ENCODE measurements around the gene LRPAP1.
"Not testable (repeated sequence)": the region's sequence is repeated elsewhere in the genome, so short reads cannot be mapped to it uniquely, and the experiment has no call there.

LRPAP1 gene

GRCh38 chr4:3544259-3545025 lies 12.2 kb upstream of the LRPAP1 start:
- DNase-seq; in situ Hi-C loops (cut with HindIII; ENCODE audit: low pct_ligation_motif_present, low pct_unique_long_range_greater_than_20kb, low sequenced_read_pairs): not testable (repeated sequence)

- in situ Hi-C loops (cut with HindIII; ENCODE audit: low pct_ligation_motif_present, low pct_unique_long_range_greater_than_20kb, low sequenced_read_pairs); DNase-seq: not testable (repeated sequence)
Observed at GRCh38 chr4:3543415-3543814, 11.2 kb upstream of the LRPAP1 start.

- DNase-seq; in situ Hi-C loops (cut with HindIII; ENCODE audit: low pct_ligation_motif_present, low pct_unique_long_range_greater_than_20kb, low sequenced_read_pairs): not testable (repeated sequence)
Observed at GRCh38 chr4:3538906-3539305, 6.7 kb upstream of the LRPAP1 start.

GRCh38 chr4:3535812-3536211 lies 3.6 kb upstream of the LRPAP1 start:
- DNase-seq; in situ Hi-C loops (cut with HindIII; ENCODE audit: low pct_ligation_motif_present, low pct_unique_long_range_greater_than_20kb, low sequenced_read_pairs): not testable (repeated sequence)

GRCh38 chr4:3533423-3533820 lies 1.2 kb upstream of the LRPAP1 start:
- in situ Hi-C loops (cut with HindIII; ENCODE audit: low pct_ligation_motif_present, low pct_unique_long_range_greater_than_20kb, low sequenced_read_pairs) = no loop called here
- no peak for DNase-seq

GRCh38 chr4:3532751-3533422 lies 665 bp upstream of the LRPAP1 start:
- in situ Hi-C loops (cut with HindIII; ENCODE audit: low pct_ligation_motif_present, low pct_unique_long_range_greater_than_20kb, low sequenced_read_pairs) = no loop called here
- no peak for DNase-seq

GRCh38 chr4:3531318-3531878 lies 824 bp downstream of the LRPAP1 start:
- DNase-seq = no peak
- in situ Hi-C loops (cut with HindIII; ENCODE audit: low pct_ligation_motif_present, low pct_unique_long_range_greater_than_20kb, low sequenced_read_pairs) = no loop called here

GRCh38 chr4:3530663-3531254 lies 1.5 kb downstream of the LRPAP1 start:
- DNase-seq = no peak
- in situ Hi-C loops (cut with HindIII; ENCODE audit: low pct_ligation_motif_present, low pct_unique_long_range_greater_than_20kb, low sequenced_read_pairs) = no loop called here

GRCh38 chr4:3530051-3530450 lies 2.2 kb downstream of the LRPAP1 start:
- in situ Hi-C loops (cut with HindIII; ENCODE audit: low pct_ligation_motif_present, low pct_unique_long_range_greater_than_20kb, low sequenced_read_pairs) = no loop called here
- DNase-seq = no peak

- no peak for DNase-seq
- in situ Hi-C loops (cut with HindIII; ENCODE audit: low pct_ligation_motif_present, low pct_unique_long_range_greater_than_20kb, low sequenced_read_pairs) = no loop called here
Observed at GRCh38 chr4:3529363-3529762, 2.9 kb downstream of the LRPAP1 start.

- DNase-seq = no peak
- in situ Hi-C loops (cut with HindIII; ENCODE audit: low pct_ligation_motif_present, low pct_unique_long_range_greater_than_20kb, low sequenced_read_pairs) = no loop called here
Observed at GRCh38 chr4:3527914-3528876, 4.0 kb downstream of the LRPAP1 start.

GRCh38 chr4:3527101-3527913 lies 4.9 kb downstream of the LRPAP1 start:
- DNase-seq = no peak
- in situ Hi-C loops (cut with HindIII; ENCODE audit: low pct_ligation_motif_present, low pct_unique_long_range_greater_than_20kb, low sequenced_read_pairs) = no loop called here

GRCh38 chr4:3526456-3526855 lies 5.8 kb downstream of the LRPAP1 start:
- in situ Hi-C loops (cut with HindIII; ENCODE audit: low pct_ligation_motif_present, low pct_unique_long_range_greater_than_20kb, low sequenced_read_pairs) = no loop called here
- no peak for DNase-seq

- DNase-seq = no peak
- in situ Hi-C loops (cut with HindIII; ENCODE audit: low pct_ligation_motif_present, low pct_unique_long_range_greater_than_20kb, low sequenced_read_pairs) = no loop called here
Observed at GRCh38 chr4:3525532-3526430, 6.4 kb downstream of the LRPAP1 start.

- DNase-seq = no peak
- in situ Hi-C loops (cut with HindIII; ENCODE audit: low pct_ligation_motif_present, low pct_unique_long_range_greater_than_20kb, low sequenced_read_pairs) = no loop called here
Observed at GRCh38 chr4:3524920-3525319, 7.3 kb downstream of the LRPAP1 start.

GRCh38 chr4:3524349-3524748 lies 7.9 kb downstream of the LRPAP1 start:
- in situ Hi-C loops (cut with HindIII; ENCODE audit: low pct_ligation_motif_present, low pct_unique_long_range_greater_than_20kb, low sequenced_read_pairs) = no loop called here

More at GRCh38 chr4:3524349-3524748, 7.9 kb downstream of the LRPAP1 start:
- DNase-seq = no peak
